Measurements from ENCODE around the gene IPO5.
"Not testable (repeated sequence)": the region's sequence is repeated elsewhere in the genome, so short reads cannot be mapped to it uniquely, and the experiment has no call there.

Gene IPO5

GRCh38 chr13:98019186-98019585 lies 65.7 kb downstream of the IPO5 start:
- no peak for DNase-seq

- no peak for DNase-seq
These were observed 66.8 kb downstream of the IPO5 start for GRCh38 chr13:98020271-98020670.

- no peak for DNase-seq
These were observed 68.7 kb downstream of the IPO5 start for GRCh38 chr13:98022210-98022609.

GRCh38 chr13:98025480-98026025 lies 72.1 kb downstream of the IPO5 start:
- no peak for DNase-seq

- DNase-seq, result no peak
These were observed 73.0 kb downstream of the IPO5 start for GRCh38 chr13:98026457-98026857.

- no peak for DNase-seq
These were observed 78.7 kb downstream of the IPO5 start for GRCh38 chr13:98032168-98032567.

GRCh38 chr13:98033277-98034247 lies 80.1 kb downstream of the IPO5 start:
- DNase-seq, result no peak

GRCh38 chr13:98035373-98035772 lies 81.9 kb downstream of the IPO5 start:
- no peak for DNase-seq

- not testable (repeated sequence) for DNase-seq
These were observed 83.3 kb downstream of the IPO5 start for GRCh38 chr13:98036564-98037302.

GRCh38 chr13:98039261-98039660 lies 85.8 kb downstream of the IPO5 start:
- no peak for DNase-seq

GRCh38 chr13:98039964-98040363 lies 86.5 kb downstream of the IPO5 start:
- DNase-seq, result no peak

GRCh38 chr13:98041081-98041820 lies 87.8 kb downstream of the IPO5 start:
- no peak for DNase-seq

- no peak for DNase-seq
These were observed 90.8 kb downstream of the IPO5 start for GRCh38 chr13:98044301-98044700.

GRCh38 chr13:98047785-98048184 lies 94.3 kb downstream of the IPO5 start:
- not testable (repeated sequence) for DNase-seq

GRCh38 chr13:98048265-98048664 lies 94.8 kb downstream of the IPO5 start:
- no peak for DNase-seq

GRCh38 chr13:98050041-98050466 lies 96.6 kb downstream of the IPO5 start:
- no peak for DNase-seq

- no peak for DNase-seq
These were observed 98.9 kb downstream of the IPO5 start for GRCh38 chr13:98052412-98052811.

- DNase-seq, result no peak
These were observed 100.8 kb downstream of the IPO5 start for GRCh38 chr13:98054301-98054700.

- DNase-seq, result no peak
These were observed 102.1 kb downstream of the IPO5 start for GRCh38 chr13:98055623-98056022.

GRCh38 chr13:98056839-98057410 lies 103.5 kb downstream of the IPO5 start:
- DNase-seq, result no peak

GRCh38 chr13:98059276-98059675 lies 105.8 kb downstream of the IPO5 start:
- no peak for DNase-seq

GRCh38 chr13:98060282-98060681 lies 106.8 kb downstream of the IPO5 start:
- no peak for DNase-seq

- DNase-seq, result no peak
These were observed 112.0 kb downstream of the IPO5 start for GRCh38 chr13:98065468-98065867.
